Esophagus muscularis mucosa (tissue), 4 donors: Measurements from ENCODE around the gene ADISSP. TPM values are rescaled to one million over a fixed set of nuclear protein-coding genes. Genes with fewer than 3 reads are reported as not detected.

ENCODE experiments used
- DNase-seq: peaks from one replicate; pipeline ENCODE4 v3.0.0-alpha.2; 2017; ENCODE audit errors: extremely low spot score
- H3K27ac ChIP-seq, 4 donors: fragments of 200-600 bp; sonication (generic); replicated peaks in 1 of 4; 1 replicate in 3 of 4; 2 replicates in 1 of 4; pipeline ENCODE4 v1.5.1; 2016 to 2019; ENCODE audit warnings: mild to moderate bottlenecking in 1 of 4
- H3K27me3 ChIP-seq, 4 donors: fragments of 200-600 bp; sonication (generic); one replicate each; pipeline versions ENCODE4 v1.5.1 to v1.6.0; 2016 to 2019
- H3K36me3 ChIP-seq, 4 donors: fragments of 200-600 bp; sonication (generic); one replicate each; pipeline ENCODE4 v1.5.1; 2016 to 2019
- H3K4me1 ChIP-seq, 4 donors: fragments of 200-600 bp; sonication (generic); one replicate each; pipeline ENCODE4 v1.5.1; 2016 to 2019
- H3K4me3 ChIP-seq, 4 donors: fragments of 200-600 bp; sonication (generic); 1 replicate in 2 of 4; 2 replicates in 2 of 4; pipeline ENCODE4 v1.5.1; 2016 to 2019; ENCODE audit warnings: mild to moderate bottlenecking in 4 of 4, moderate library complexity in 1 of 4
- H3K9me3 ChIP-seq, 4 donors: fragments of 200-600 bp; sonication (generic); 1 replicate in 3 of 4; 2 replicates in 1 of 4; pipeline ENCODE4 v1.5.1; 2016 to 2019
- EP300 ChIP-seq: sonication (generic); formaldehyde crosslinking; IDR thresholded peaks from one replicate; pipeline ENCODE4 v1.6.1; 2017; ENCODE audit warnings: antibody characterized with exemption
- POLR2A ChIP-seq: fragments of 450-650 bp; IDR thresholded peaks from one replicate; pipeline ENCODE4 v1.6.1; 2017; ENCODE audit warnings: antibody characterized with exemption, moderate library complexity, mild to moderate bottlenecking, low read depth
- POLR2AphosphoS5 ChIP-seq, 2 donors: sonication (generic); formaldehyde crosslinking; IDR thresholded peaks; one replicate each; pipeline ENCODE4 v1.6.1; 2017; ENCODE audit warnings: antibody characterized with exemption in 2 of 2
- WGBS: methylation state at CpG from one replicate; pipeline ENCODE4 v1.1.5; 2018; 5-methylcytosine and 5-hydroxymethylcytosine counted together
- intact Hi-C: fragments of 100-400 bp; cut with DNase I; formaldehyde crosslinking; loops from one replicate; pipeline ENCODE4 v1.15.1; 2023
- total RNA-seq, 4 donors: library from RNA; depleted of rRNA; stranded (reverse); fragments of >200 nt; gene quantifications; one replicate each; pipeline versions ENCODE4 v1.1.0 to v1.2.1, GENCODE V29; 2016
- TF ChIP-seq, protein P1 (sequence below), 3 experiments: fragments of 200-600 bp in 2 of 3; fragments of 450-650 bp in 1 of 3; sonication (generic) in 2 of 3; IDR thresholded peaks; one replicate each; pipeline ENCODE4 v1.5.1; 2017 to 2019; ENCODE audit warnings: antibody characterized with exemption in 3 of 3, mild to moderate bottlenecking in 2 of 3, moderate library complexity in 1 of 3

Gene ADISSP
- total RNA-seq, 4 donors from 2014 or later, result 56.5 to 96.1 (median 73.6) TPM

DNA sequence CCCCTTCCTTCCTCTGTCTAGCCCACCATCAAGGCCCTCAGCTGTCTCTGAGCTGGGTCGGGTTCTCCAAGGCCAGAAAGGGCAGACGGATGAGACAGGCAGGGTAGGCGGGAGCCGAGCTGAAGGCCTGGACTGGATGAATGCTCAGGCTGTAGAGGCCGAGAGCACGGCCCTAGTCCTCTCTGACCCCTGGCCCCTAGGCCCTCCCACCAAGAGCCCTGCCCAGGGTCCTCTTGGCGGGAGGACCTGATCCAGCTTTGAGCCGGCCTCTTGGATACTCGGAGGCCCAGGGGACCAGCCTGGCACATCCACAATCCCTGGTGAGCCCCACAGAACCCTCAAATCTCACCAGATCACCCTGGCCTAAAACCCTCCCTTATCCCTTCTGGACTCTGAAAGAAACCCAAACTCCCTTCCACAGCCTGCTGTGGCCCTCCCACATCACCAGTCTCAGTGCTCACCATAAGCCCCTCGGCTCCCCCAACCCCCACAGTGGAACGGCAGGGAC is 8.2 kb downstream of the ADISSP start:
- Histone ChIP-seq H3K36me3 (peaks cover 0 to 51% (median 19%) of the 10 kb centered on the region in 4 donors), H3K27ac (peak overlapping the region; percentile 27 to 94 (median 63)), H3K4me3 (no peak overlapping the region), H3K4me1 (peaks cover 0 to 74% (median 60%) of the 10 kb centered on the region in 4 donors), H3K27me3 (no peaks in the 10 kb centered on the region), H3K9me3 (no peaks in the 10 kb centered on the region)
- 51% methylated on average over 2 of the region's 11 CpGs for WGBS
- intact Hi-C loops, result no loop called here
- TF ChIP-seq POLR2A, result no peak
- TF ChIP-seq EP300, result no peak
- TF ChIP-seq POLR2AphosphoS5 (IDR thresholded peaks at IDR 0.05), result no peak
- TF ChIP-seq, protein P1, sequence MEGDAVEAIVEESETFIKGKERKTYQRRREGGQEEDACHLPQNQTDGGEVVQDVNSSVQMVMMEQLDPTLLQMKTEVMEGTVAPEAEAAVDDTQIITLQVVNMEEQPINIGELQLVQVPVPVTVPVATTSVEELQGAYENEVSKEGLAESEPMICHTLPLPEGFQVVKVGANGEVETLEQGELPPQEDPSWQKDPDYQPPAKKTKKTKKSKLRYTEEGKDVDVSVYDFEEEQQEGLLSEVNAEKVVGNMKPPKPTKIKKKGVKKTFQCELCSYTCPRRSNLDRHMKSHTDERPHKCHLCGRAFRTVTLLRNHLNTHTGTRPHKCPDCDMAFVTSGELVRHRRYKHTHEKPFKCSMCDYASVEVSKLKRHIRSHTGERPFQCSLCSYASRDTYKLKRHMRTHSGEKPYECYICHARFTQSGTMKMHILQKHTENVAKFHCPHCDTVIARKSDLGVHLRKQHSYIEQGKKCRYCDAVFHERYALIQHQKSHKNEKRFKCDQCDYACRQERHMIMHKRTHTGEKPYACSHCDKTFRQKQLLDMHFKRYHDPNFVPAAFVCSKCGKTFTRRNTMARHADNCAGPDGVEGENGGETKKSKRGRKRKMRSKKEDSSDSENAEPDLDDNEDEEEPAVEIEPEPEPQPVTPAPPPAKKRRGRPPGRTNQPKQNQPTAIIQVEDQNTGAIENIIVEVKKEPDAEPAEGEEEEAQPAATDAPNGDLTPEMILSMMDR (IDR thresholded peaks at IDR 0.05), result no peak
- no peak for DNase-seq

DNA sequence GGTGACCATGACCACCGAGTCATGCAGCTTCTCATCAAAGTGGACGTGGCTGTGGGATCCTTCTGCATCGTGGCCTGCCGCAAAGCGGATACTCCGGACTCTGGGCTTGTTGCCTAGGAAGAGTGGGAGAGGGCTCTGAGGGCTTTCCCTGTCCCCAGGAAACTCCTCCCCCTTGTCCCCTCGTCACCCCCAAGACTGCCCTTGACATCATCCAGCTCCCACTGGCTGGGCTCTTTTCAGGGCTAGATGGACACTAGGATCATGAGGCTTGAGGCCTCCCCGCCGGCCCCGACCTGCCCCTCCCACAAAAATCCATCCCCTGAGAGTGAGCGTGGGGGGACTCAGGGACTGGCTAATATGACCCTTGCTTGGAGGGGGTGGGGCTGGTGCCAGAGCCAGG is 9.0 kb downstream of the ADISSP start:
- intact Hi-C loops, result no loop called here
- no peaks in the 10 kb centered on the region for H3K27me3 ChIP-seq
- DNase-seq, result no peak
- no peak overlapping the region for H3K4me3 ChIP-seq
- WGBS, result 83% methylated on average over 6 of the region's 11 CpGs
- peak overlapping the region; percentile 27 to 94 (median 71) for H3K27ac ChIP-seq
- peaks cover 0 to 58% (median 23%) of the 10 kb centered on the region in 4 donors for H3K36me3 ChIP-seq
- no peaks in the 10 kb centered on the region for H3K9me3 ChIP-seq
- TF ChIP-seq POLR2A (no peak), EP300 (no peak), POLR2AphosphoS5 (IDR thresholded peaks at IDR 0.05) (no peak)
- TF ChIP-seq, protein P1 (IDR thresholded peaks at IDR 0.05), result no peak
- H3K4me1 ChIP-seq, result peaks cover 5 to 74% (median 56%) of the 10 kb centered on the region in 4 donors

DNA sequence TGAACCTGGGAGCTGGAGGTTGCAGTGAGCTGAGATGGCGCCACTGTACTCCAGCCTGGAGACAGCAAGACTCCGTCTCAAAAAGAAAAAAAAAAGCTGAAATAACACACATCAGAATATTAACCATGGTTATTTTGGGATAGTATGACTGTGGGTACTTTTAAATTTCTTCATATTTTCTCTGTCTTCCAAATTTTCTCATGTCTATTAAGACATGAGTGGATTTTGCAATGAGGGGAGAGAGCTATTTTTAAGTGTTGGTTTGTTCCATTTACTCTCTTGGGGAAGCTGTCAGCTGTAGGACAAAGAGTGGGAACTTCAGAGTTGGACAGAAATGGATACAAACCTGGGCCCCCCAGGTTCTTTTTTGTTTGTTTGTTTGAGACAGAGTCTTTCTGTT is 10.3 kb downstream of the ADISSP start:
- intact Hi-C loops, result no loop called here
- peaks cover 0 to 62% (median 24%) of the 10 kb centered on the region in 4 donors for H3K36me3 ChIP-seq
- WGBS, result 86% methylated on average over 2 of the region's 2 CpGs
- DNase-seq, result no peak
- H3K27me3 ChIP-seq, result no peaks in the 10 kb centered on the region
- H3K9me3 ChIP-seq, result no peaks in the 10 kb centered on the region
- no peak overlapping the region for H3K4me3 ChIP-seq
- H3K4me1 ChIP-seq, result peaks cover 18 to 76% (median 57%) of the 10 kb centered on the region in 4 donors
- peak overlapping the region; percentile 36 to 91 (median 53) for H3K27ac ChIP-seq
- TF ChIP-seq POLR2A, result no peak
- no peak for TF ChIP-seq POLR2AphosphoS5 (IDR thresholded peaks at IDR 0.05)
- TF ChIP-seq, protein P1 (IDR thresholded peaks at IDR 0.05), result no peak
- TF ChIP-seq EP300, result no peak

DNA sequence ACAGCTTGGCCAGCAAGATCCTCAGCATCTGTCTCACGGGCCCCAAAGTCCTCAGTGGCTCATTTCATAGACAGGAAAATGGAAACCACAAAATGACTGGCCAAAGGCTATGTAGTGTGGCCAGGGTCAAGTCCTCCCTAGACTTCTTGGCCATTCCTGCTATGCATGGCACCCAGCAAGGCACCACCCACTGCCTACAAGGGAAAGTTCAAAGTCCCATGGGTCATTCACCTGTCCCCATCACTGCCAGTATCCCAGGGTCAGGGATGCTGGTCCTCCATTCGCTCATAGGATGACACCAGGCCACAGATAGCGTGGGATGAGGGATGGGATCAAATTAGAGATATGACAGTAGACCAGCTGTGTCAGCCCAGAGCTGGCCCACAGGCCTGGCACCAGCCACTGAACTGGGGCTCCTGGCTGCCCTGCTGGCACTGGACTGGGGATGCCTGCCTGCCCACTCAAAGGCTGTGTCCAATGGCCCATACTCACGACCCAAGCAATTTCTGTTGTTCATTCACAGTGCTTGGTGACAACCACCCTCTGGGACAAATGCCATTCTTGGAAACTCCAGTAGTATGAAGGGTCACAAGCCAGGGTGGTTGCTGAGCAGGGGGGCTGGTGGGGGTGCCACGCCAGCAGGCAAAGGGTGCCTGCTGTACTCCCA is 11.6 kb downstream of the ADISSP start:
- Histone ChIP-seq H3K4me1 (peaks cover 25 to 74% (median 53%) of the 10 kb centered on the region in 4 donors), H3K9me3 (no peaks in the 10 kb centered on the region), H3K27ac (no peak overlapping the region), H3K4me3 (no peak overlapping the region), H3K36me3 (peaks cover 0 to 71% (median 36%) of the 10 kb centered on the region in 4 donors), H3K27me3 (no peaks in the 10 kb centered on the region)
- intact Hi-C loops, result no loop called here
- DNase-seq, result no peak
- TF ChIP-seq POLR2AphosphoS5 (IDR thresholded peaks at IDR 0.05) (no peak), EP300 (no peak), POLR2A (no peak)
- TF ChIP-seq, protein P1 (IDR thresholded peaks at IDR 0.05), result no peak
- WGBS, result 83% methylated on average over 2 of the region's 5 CpGs
